Right lobe of liver (tissue), 6 donors: ENCODE data around the gene RSAD2. TPM values are rescaled to one million over a fixed set of nuclear protein-coding genes. Genes with fewer than 3 reads are reported as not detected.
"Not testable (repeated sequence)": the region's sequence is repeated elsewhere in the genome, so short reads cannot be mapped to it uniquely, and the experiment has no call there.

Experiments
- ATAC-seq, 4 donors: fragments of 200-7000 bp; cut with Tn5 transposase; one replicate each; pipeline ENCODE4 v1.9.1; 2020; ENCODE audit warnings: mild to moderate bottlenecking in 4 of 4, moderate library complexity in 4 of 4
- DNase-seq, 3 donors: peaks; one replicate each; pipeline ENCODE4 v3.0.0-alpha.2; 2020
- H3K27ac ChIP-seq, 3 donors: fragments of 200-600 bp; one replicate each; pipeline ENCODE4 v1.8.0; 2022
- H3K27me3 ChIP-seq, 2 donors: fragments of 200-600 bp; one replicate each; pipeline ENCODE4 v1.8.0; 2022
- H3K36me3 ChIP-seq, 4 donors: fragments of 200-600 bp; sonication (generic) in 1 of 4; one replicate each; pipeline versions ENCODE4 v1.5.1 to v1.8.0; 2017 to 2022; ENCODE audit warnings: control low read depth in 1 of 4
- H3K4me1 ChIP-seq, 4 donors: fragments of 200-600 bp; sonication (generic) in 1 of 4; one replicate each; pipeline versions ENCODE4 v1.5.1 to v1.8.0; 2017 to 2022; ENCODE audit warnings: control low read depth in 1 of 4
- H3K4me3 ChIP-seq, 3 donors: fragments of 200-600 bp; one replicate each; pipeline ENCODE4 v1.8.0; 2022
- H3K9me3 ChIP-seq, 4 donors: fragments of 200-600 bp; sonication (generic) in 1 of 4; one replicate each; pipeline versions ENCODE4 v1.5.1 to v1.8.0; 2017 to 2022; ENCODE audit warnings: control low read depth in 1 of 4
- CTCF ChIP-seq, 4 donors: fragments of 200-600 bp in 3 of 4; fragments of 450-650 bp in 1 of 4; IDR thresholded peaks; one replicate each; pipeline versions ENCODE4 v1.5.1 to v1.8.0; 2016 to 2022; ENCODE audit warnings: antibody characterized with exemption in 4 of 4, mild to moderate bottlenecking in 2 of 4
- POLR2A ChIP-seq: fragments of 450-650 bp; IDR thresholded peaks from one replicate; pipeline ENCODE4 v1.6.1; 2017; ENCODE audit warnings: antibody characterized with exemption, mild to moderate bottlenecking
- WGBS: methylation state at CpG from one replicate; pipeline ENCODE4 v1.1.6; 2018; ENCODE audit warnings: low coverage, low lambda C conversion rate; ENCODE audit not compliant: insufficient coverage; ENCODE audit errors: missing lambda C conversion rate; 5-methylcytosine and 5-hydroxymethylcytosine counted together
- intact Hi-C, 2 donors: fragments of 100-400 bp; cut with DNase I; formaldehyde crosslinking; loops; one replicate each; pipeline versions ENCODE4 v1.11.2 to v1.14.1; 2022
- total RNA-seq, 6 experiments: library from RNA; depleted of rRNA in 2 of 6; stranded (reverse); fragments of >200 nt in 2 of 6; fragmentation: NEBNext Ultra II Directional in 3 of 6; extraction: Animal tissue kit (Norgen Biotek cat#: 25700) in 3 of 6; gene quantifications; one replicate each; pipeline versions ENCODE4 v1.1.0 to v1.2.4, GENCODE V29; 2016 to 2023
- donor health status: DM: no; HTN: yes; CAD: no.
- donor health status: DM: no; HTN: no; CAD: no.
- donor health status: DM: no; HTN: no; CAD: no.
- donor health status: DM: no; HTN: yes; CAD: no.
- donor health status: DM: no; HTN: yes; CAD: no.

Gene RSAD2
- total RNA-seq, 6 experiments from 2014 or later = 0.37 to 2.7 (median 1.1) TPM

- no peak for ATAC-seq
- H3K4me1 ChIP-seq = no peaks in the 10 kb centered on the region
Measured at GRCh38 chr2:6932206-6932605, 54.6 kb downstream of the RSAD2 start.

GRCh38 chr2:6932828-6933227 is 55.3 kb downstream of the RSAD2 start:
- 87% methylated on average over 7 of the region's 7 CpGs for WGBS
- Histone ChIP-seq H3K36me3 (no peaks in the 10 kb centered on the region), H3K4me3 (no peak overlapping the region), H3K9me3 (no peaks in the 10 kb centered on the region), H3K27ac (no peak overlapping the region), H3K27me3 (no peaks in the 10 kb centered on the region), H3K4me1 (no peaks in the 10 kb centered on the region)
- DNase-seq (no peak), ATAC-seq (no peak)
- intact Hi-C loops = no loop called here
- TF ChIP-seq CTCF (IDR thresholded peaks at IDR 0.05) (no peak), POLR2A (no peak)

More at GRCh38 chr2:6932206-6932605, 54.6 kb downstream of the RSAD2 start:
- no peaks in the 10 kb centered on the region for H3K36me3 ChIP-seq
- 92% methylated on average over 1 of the region's 1 CpG for WGBS
- no peak overlapping the region for H3K27ac ChIP-seq
- no peak overlapping the region for H3K4me3 ChIP-seq
- no peak for DNase-seq
- intact Hi-C loops = no loop called here
- H3K9me3 ChIP-seq = no peaks in the 10 kb centered on the region
- no peaks in the 10 kb centered on the region for H3K27me3 ChIP-seq
- TF ChIP-seq POLR2A (no peak), CTCF (IDR thresholded peaks at IDR 0.05) (no peak)

GRCh38 chr2:6933911-6934310 is 56.3 kb downstream of the RSAD2 start:
- no peak overlapping the region for H3K27ac ChIP-seq
- ATAC-seq (no peak), DNase-seq (no peak)
- no peaks in the 10 kb centered on the region for H3K9me3 ChIP-seq
- H3K27me3 ChIP-seq = no peaks in the 10 kb centered on the region
- no peak overlapping the region for H3K4me3 ChIP-seq
- no peaks in the 10 kb centered on the region for H3K4me1 ChIP-seq
- WGBS = 51% methylated on average over 3 of the region's 3 CpGs
- intact Hi-C loops = no loop called here
- H3K36me3 ChIP-seq = no peaks in the 10 kb centered on the region
- no peak for TF ChIP-seq POLR2A

GRCh38 chr2:6934345-6934744 is 56.8 kb downstream of the RSAD2 start:
- Histone ChIP-seq H3K27ac (no peak overlapping the region), H3K9me3 (no peaks in the 10 kb centered on the region), H3K36me3 (no peaks in the 10 kb centered on the region), H3K4me1 (no peaks in the 10 kb centered on the region), H3K27me3 (no peaks in the 10 kb centered on the region), H3K4me3 (no peak overlapping the region)
- intact Hi-C loops = no loop called here
- DNase-seq (no peak), ATAC-seq (no peak)
- WGBS = 48% methylated on average over 1 of the region's 1 CpG
- TF ChIP-seq POLR2A = no peak
- no peak for TF ChIP-seq CTCF (IDR thresholded peaks at IDR 0.05)

- intact Hi-C loops = no loop called here
- no peaks in the 10 kb centered on the region for H3K9me3 ChIP-seq
- H3K36me3 ChIP-seq = no peaks in the 10 kb centered on the region
- no peaks in the 10 kb centered on the region for H3K27me3 ChIP-seq
- no peak overlapping the region for H3K27ac ChIP-seq
- DNase-seq = no peak
- no peak overlapping the region for H3K4me3 ChIP-seq
- TF ChIP-seq POLR2A = no peak
- TF ChIP-seq CTCF (IDR thresholded peaks at IDR 0.05) = no peak
- no peak for ATAC-seq
- 70% methylated on average over 11 of the region's 11 CpGs for WGBS
- H3K4me1 ChIP-seq = no peaks in the 10 kb centered on the region
Measured at GRCh38 chr2:6934758-6935651, 57.4 kb downstream of the RSAD2 start.

GRCh38 chr2:6935652-6936020 is 58.1 kb downstream of the RSAD2 start:
- H3K36me3 ChIP-seq, ATAC-seq, H3K27me3 ChIP-seq, H3K9me3 ChIP-seq, H3K4me3 ChIP-seq, H3K27ac ChIP-seq, H3K4me1 ChIP-seq, intact Hi-C loops, DNase-seq: not testable (repeated sequence)
- 75% methylated on average over 2 of the region's 4 CpGs for WGBS
